Right lobe of liver (tissue), 6 donors: ENCODE data around the gene OSBP. TPM values are rescaled to one million over a fixed set of nuclear protein-coding genes. Genes with fewer than 3 reads are reported as not detected.

ENCODE experiments used
- ATAC-seq, 4 donors: fragments of 200-7000 bp; cut with Tn5 transposase; one replicate each; pipeline ENCODE4 v1.9.1; 2020; ENCODE audit warnings: mild to moderate bottlenecking in 4 of 4, moderate library complexity in 4 of 4
- DNase-seq, 3 donors: peaks; one replicate each; pipeline ENCODE4 v3.0.0-alpha.2; 2020
- H3K27ac ChIP-seq, 3 donors: fragments of 200-600 bp; one replicate each; pipeline ENCODE4 v1.8.0; 2022
- H3K27me3 ChIP-seq, 2 donors: fragments of 200-600 bp; one replicate each; pipeline ENCODE4 v1.8.0; 2022
- H3K36me3 ChIP-seq, 4 donors: fragments of 200-600 bp; sonication (generic) in 1 of 4; one replicate each; pipeline versions ENCODE4 v1.5.1 to v1.8.0; 2017 to 2022; ENCODE audit warnings: control low read depth in 1 of 4
- H3K4me1 ChIP-seq, 4 donors: fragments of 200-600 bp; sonication (generic) in 1 of 4; one replicate each; pipeline versions ENCODE4 v1.5.1 to v1.8.0; 2017 to 2022; ENCODE audit warnings: control low read depth in 1 of 4
- H3K4me3 ChIP-seq, 3 donors: fragments of 200-600 bp; one replicate each; pipeline ENCODE4 v1.8.0; 2022
- H3K9me3 ChIP-seq, 4 donors: fragments of 200-600 bp; sonication (generic) in 1 of 4; one replicate each; pipeline versions ENCODE4 v1.5.1 to v1.8.0; 2017 to 2022; ENCODE audit warnings: control low read depth in 1 of 4
- CTCF ChIP-seq, 4 donors: fragments of 200-600 bp in 3 of 4; fragments of 450-650 bp in 1 of 4; IDR thresholded peaks; one replicate each; pipeline versions ENCODE4 v1.5.1 to v1.8.0; 2016 to 2022; ENCODE audit warnings: antibody characterized with exemption in 4 of 4, mild to moderate bottlenecking in 2 of 4
- POLR2A ChIP-seq: fragments of 450-650 bp; IDR thresholded peaks from one replicate; pipeline ENCODE4 v1.6.1; 2017; ENCODE audit warnings: antibody characterized with exemption, mild to moderate bottlenecking
- WGBS: methylation state at CpG from one replicate; pipeline ENCODE4 v1.1.6; 2018; ENCODE audit warnings: low coverage, low lambda C conversion rate; ENCODE audit not compliant: insufficient coverage; ENCODE audit errors: missing lambda C conversion rate; 5-methylcytosine and 5-hydroxymethylcytosine counted together
- intact Hi-C, 2 donors: fragments of 100-400 bp; cut with DNase I; formaldehyde crosslinking; loops; one replicate each; pipeline versions ENCODE4 v1.11.2 to v1.14.1; 2022
- total RNA-seq, 6 experiments: library from RNA; depleted of rRNA in 2 of 6; stranded (reverse); fragments of >200 nt in 2 of 6; fragmentation: NEBNext Ultra II Directional in 3 of 6; extraction: Animal tissue kit (Norgen Biotek cat#: 25700) in 3 of 6; gene quantifications; one replicate each; pipeline versions ENCODE4 v1.1.0 to v1.2.4, GENCODE V29; 2016 to 2023
- donor health status: DM: no; HTN: yes; CAD: no.
- donor health status: DM: no; HTN: no; CAD: no.
- donor health status: DM: no; HTN: no; CAD: no.
- donor health status: DM: no; HTN: yes; CAD: no.
- donor health status: DM: no; HTN: yes; CAD: no.

Gene OSBP
- total RNA-seq, 6 experiments from 2014 or later, result 44.9 to 65.4 (median 52.4) TPM

- Histone ChIP-seq H3K4me1 (peaks cover 0 to 47% (median 15%) of the 10 kb centered on the region in 4 donors), H3K27ac (peak overlapping the region; percentile 75 to 89 (median 85)), H3K9me3 (no peaks in the 10 kb centered on the region), H3K27me3 (no peaks in the 10 kb centered on the region), H3K36me3 (peaks cover 0 to 36% (median 28%) of the 10 kb centered on the region in 4 donors), H3K4me3 (peak overlapping the region in 2 of 3 donors; percentile 30 to 31)
- DNase-seq, result peak in 2 of 3 donors; percentile 29 to 84
- TF ChIP-seq POLR2A (peak; percentile 94), CTCF (IDR thresholded peaks at IDR 0.05) (no peak)
- WGBS, result 35% methylated on average over 6 of the region's 6 CpGs
- peak; percentile 19 to 49 (median 28) for ATAC-seq
- intact Hi-C loops, result loop anchor here in 1 of 2 donors (10.0 kb wide), 1 partner anchor 53 kb away; the partner anchor contains the start of gene PATL1
Measured at GRCh38 chr11:59611570-59612565, 3.7 kb downstream of the OSBP start.

- intact Hi-C loops, result loop anchor here in 1 of 2 donors (10.0 kb wide), 1 partner anchor 55 kb away; the partner anchor contains the start of gene PATL1
- no peak for DNase-seq
- H3K9me3 ChIP-seq, result no peaks in the 10 kb centered on the region
- H3K27ac ChIP-seq, result peak overlapping the region in 2 of 3 donors; percentile 85 to 89
- H3K4me3 ChIP-seq, result no peak overlapping the region
- peaks cover 0 to 47% (median 15%) of the 10 kb centered on the region in 4 donors for H3K4me1 ChIP-seq
- H3K36me3 ChIP-seq, result peaks cover 0 to 52% (median 40%) of the 10 kb centered on the region in 4 donors
- no peak for TF ChIP-seq POLR2A
- no peak for TF ChIP-seq CTCF (IDR thresholded peaks at IDR 0.05)
- no peaks in the 10 kb centered on the region for H3K27me3 ChIP-seq
- 87% methylated on average over 4 of the region's 7 CpGs for WGBS
- ATAC-seq, result no peak
Measured at GRCh38 chr11:59610289-59610688, 5.3 kb downstream of the OSBP start.

- H3K27ac ChIP-seq, result no peak overlapping the region
- TF ChIP-seq CTCF (IDR thresholded peaks at IDR 0.05), result no peak
- no peak for TF ChIP-seq POLR2A
- intact Hi-C loops, result no loop called here
- peaks cover 0 to 38% (median 11%) of the 10 kb centered on the region in 4 donors for H3K4me1 ChIP-seq
- DNase-seq, result no peak
- H3K27me3 ChIP-seq, result no peaks in the 10 kb centered on the region
- H3K36me3 ChIP-seq, result peaks cover 0 to 60% (median 45%) of the 10 kb centered on the region in 4 donors
- no peak overlapping the region for H3K4me3 ChIP-seq
- H3K9me3 ChIP-seq, result no peaks in the 10 kb centered on the region
- WGBS, result 95% methylated on average over 6 of the region's 6 CpGs
- no peak for ATAC-seq
Measured at GRCh38 chr11:59607703-59608454, 7.7 kb downstream of the OSBP start.

GRCh38 chr11:59602432-59602831, 13.1 kb downstream of the OSBP start:
- no peak for DNase-seq
- Histone ChIP-seq H3K9me3 (no peaks in the 10 kb centered on the region), H3K4me3 (no peak overlapping the region), H3K27ac (peak overlapping the region; percentile 14 to 88 (median 75)), H3K36me3 (peaks cover 0 to 74% (median 48%) of the 10 kb centered on the region in 4 donors), H3K27me3 (no peaks in the 10 kb centered on the region), H3K4me1 (peaks cover 0 to 28% (median 8%) of the 10 kb centered on the region in 4 donors)
- no peak for TF ChIP-seq CTCF (IDR thresholded peaks at IDR 0.05)
- TF ChIP-seq POLR2A, result no peak
- intact Hi-C loops, result no loop called here
- ATAC-seq, result peak; percentile 18 to 52 (median 40)
- WGBS, result 26% methylated on average over 3 of the region's 6 CpGs
